Renal cortex interstitium (tissue), 11 donors: ENCODE results near the gene RRM1. TPM values are rescaled to one million over a fixed set of nuclear protein-coding genes. Genes with fewer than 3 reads are reported as not detected.

Experiments
- DNase-seq, 11 donors: peaks; one replicate each; pipeline ENCODE4 v3.0.0-alpha.2; 2013; ENCODE audit warnings: low read depth in 9 of 11, low spot score in 4 of 11; ENCODE audit errors: extremely low read depth in 1 of 11
- polyA plus RNA-seq, 3 donors: library from polyadenylated mRNA; unstranded; fragments of 120-200 nt; gene quantifications; one replicate each; pipeline ENCODE4 v1.2.1, GENCODE V29; 2013; ENCODE audit not compliant: insufficient read length in 3 of 3

RRM1 gene
- polyA plus RNA-seq, 3 donors = 65.4 to 86.2 (median 78.2) TPM

DNA sequence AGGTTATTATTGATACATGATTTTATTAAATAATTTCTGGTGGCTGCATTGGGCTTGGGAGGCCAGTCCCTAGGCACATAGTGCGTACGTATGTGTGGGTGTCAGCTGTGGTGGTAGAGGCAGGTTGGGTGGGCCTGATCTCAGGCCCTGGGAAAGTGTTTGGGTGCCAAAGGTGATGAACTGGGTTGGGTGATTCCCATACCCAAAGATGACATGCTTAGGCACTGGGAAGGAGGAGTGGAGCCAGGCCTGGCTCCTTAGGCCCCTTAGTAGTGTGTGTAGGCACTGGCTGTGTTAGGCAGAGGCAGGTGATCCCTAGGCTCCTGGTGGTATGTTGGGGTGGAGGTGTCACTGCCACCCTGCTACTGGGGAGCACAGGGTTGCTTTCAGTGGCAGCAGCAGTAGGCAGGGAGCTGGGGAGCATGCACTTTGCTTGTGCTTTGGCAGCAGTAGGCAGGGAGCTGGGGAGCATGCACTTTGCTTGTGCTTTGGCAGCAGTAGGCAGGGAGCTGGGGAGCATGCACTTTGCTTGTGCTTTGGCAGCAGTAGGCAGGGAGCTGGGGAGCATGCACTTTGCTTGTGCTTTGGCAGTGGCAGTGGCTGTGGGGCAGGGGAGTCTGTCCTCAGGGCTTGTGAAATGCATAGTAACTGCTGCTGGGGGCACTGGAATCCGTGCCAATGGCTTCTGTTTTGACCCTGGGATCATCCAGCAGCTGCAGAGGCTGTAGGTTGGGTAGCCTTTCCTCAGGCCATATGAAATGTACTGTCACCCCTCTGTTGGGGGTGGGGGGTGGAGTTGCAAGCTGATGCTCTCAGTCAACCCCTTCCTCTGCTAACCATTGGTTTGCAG, 84.4 kb downstream of the RRM1 start:
- no peak for DNase-seq

DNA sequence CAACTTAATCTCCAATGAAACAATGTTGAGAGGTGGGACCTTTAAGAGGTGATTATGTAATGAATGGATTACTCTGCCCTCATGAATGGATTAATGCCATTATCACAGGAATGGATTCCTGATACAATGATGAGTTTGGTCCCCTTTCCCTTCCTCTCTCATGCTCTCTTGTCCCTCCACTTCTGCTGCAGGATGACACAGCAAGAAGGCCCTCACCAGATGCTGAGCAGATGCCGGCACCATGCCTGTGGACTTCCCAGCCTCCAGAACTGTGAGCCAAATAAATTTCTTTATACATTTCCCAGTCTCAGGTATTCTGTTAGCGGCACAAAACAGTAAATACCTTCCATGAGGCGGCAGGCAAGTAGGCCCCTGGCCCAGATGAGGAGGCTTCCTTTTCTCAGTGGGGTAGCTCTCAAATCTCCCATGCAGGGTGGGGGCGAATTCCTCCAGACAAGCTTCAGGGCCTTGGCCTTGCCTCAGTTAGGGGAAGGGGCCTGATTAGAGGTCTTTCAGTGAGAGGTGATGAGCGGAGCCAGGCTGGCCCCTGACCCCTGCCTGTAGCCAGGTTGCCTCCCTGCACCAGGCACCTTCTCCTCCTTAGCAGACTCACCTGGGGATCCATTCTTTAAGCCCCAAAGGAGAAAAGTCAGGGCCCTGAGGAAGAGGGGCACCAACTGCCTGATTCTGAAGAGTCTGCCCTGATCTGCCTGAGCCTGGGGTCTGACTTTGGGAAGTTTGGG, 86.0 kb downstream of the RRM1 start:
- no peak for DNase-seq

- DNase-seq = peak in 7 of 11 donors; percentile 13 to 38 (median 20)
Measured at GRCh38 chr11:4181782-4182721, 87.5 kb downstream of the RRM1 start.

- DNase-seq = no peak
Measured at GRCh38 chr11:4183410-4184057, 88.9 kb downstream of the RRM1 start.

DNA sequence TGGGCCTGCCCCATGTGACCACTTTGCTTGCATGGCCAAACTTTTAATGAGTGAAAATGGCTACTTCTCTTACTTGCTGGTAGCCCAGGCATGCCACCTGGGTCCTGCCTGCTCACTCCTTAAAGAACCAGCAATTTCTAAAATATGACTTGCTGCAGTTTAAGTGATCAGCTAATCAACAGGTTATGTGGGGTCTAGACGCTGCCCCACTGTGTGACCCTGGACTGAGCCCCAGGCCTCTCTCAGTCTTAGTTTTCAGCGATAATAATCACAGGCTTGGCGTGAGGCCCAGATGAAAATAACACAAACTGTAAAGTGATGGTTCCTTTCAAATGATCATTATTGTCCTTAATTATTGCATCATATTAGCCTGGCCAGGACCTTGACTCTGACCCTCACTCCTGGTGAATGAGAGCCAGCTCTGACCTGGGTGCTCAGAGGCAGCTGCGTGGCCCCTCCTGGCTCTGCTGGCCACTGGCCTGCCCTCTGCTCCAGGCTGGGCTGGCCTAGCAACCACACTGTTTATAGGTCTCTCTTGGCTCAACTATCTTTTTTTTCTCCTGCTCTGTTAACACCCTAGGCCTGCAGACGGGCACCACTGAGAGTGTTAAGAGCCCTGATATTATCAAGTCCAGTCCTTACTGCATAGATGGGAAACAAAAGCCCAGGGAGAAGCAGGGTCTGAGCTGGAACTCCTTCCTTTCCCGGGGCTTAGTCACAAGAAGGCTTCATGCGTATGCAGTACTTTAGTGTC, 89.7 kb downstream of the RRM1 start:
- DNase-seq = no peak

DNA sequence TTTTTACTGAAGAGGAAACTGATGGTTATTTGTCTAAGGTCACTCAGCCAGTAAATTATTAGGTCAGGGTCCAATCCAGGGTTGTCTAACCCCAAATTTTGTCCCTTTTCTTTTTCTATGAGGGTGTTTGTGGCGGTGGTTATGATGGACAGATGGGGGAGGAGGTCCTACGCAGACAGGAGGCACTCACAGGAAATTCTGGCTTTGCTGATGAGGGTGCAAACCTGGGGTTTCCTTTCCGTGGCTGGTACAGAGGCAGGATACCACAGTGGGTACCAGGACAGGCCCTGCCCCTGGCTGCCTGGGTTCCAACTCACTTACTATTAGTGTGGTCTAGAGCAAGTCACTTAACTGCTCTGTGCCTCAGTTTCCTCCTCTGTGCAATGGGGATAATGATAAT, 91.0 kb downstream of the RRM1 start:
- DNase-seq = no peak

GRCh38 chr11:4186464-4187054, 92.0 kb downstream of the RRM1 start:
- DNase-seq = no peak

DNA sequence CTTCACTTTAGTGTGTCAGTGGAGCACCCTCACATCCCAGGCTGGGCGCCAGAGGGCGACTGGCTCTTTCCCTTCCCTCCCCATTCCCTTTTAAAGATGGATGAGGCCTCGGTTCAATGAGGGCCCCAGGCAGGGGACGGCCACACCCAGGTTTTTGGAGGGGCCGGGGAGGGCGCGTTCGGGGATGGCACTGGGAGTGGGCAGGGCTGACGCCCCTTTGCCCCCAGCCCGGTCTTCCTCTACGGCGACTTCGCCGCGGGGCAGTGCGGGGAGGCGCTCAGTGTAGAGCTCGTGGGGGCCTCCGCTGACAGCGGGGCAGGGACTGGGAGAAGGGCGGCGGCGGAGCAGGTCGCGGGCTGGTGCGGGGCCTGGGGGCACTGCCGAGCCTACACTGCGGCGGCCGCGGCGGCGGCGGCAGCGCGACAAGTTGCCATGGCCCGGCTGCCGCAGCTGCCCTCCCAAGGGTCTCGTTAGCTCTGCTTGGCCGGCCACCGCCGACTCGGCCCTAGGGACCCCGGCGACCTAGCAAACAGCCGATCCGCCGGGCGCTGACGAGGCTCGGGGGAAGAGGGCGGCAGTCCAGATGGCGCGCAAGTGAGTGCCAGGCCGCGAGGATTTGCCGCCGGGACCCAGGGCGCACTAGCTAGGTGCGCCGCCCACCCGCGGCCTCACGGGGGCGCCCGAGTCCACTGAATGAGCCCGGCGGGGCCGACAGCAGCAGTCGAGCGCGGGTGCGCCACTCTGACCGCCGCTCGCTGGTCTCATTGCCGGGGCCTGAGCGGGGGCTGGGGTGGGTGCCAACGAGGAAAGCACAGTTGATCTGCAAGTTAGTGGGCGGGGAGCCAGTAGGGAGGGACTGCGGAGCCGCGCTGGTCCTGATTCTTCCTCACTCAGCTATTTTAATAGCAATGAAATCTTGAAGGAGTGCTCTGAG, 92.7 kb downstream of the RRM1 start:
- peak; percentile 64 to 84 (median 77) for DNase-seq

Other genes with a start within 250 kb of the RRM1 start
- gene STIM1, start 239.1 kb upstream of the RRM1 start, polyA plus RNA-seq = 10 to 100 TPM; 35.1 to 39.6 (median 36.6) TPM